K562 (cell line): ENCODE measurements around the gene C1R. TPM values are rescaled to one million over a fixed set of nuclear protein-coding genes. Genes with fewer than 3 reads are reported as not detected.

Experiments
- BACH1 ChIP-seq: fragments of 200-800 bp; sonication (Bioruptor generic); IDR thresholded peaks from 2 replicates; pipeline ENCODE4 v1.6.1; 2016; ENCODE audit warnings: missing genetic modification characterization, missing compliant biosample characterization
- CBFA2T3 ChIP-seq: fragments of 450-650 bp; IDR thresholded peaks from 2 replicates; pipeline ENCODE4 v1.6.1; 2017
- CHD4 ChIP-seq: fragments of 200-600 bp; sonication (generic); IDR thresholded peaks from 3 replicates; pipeline ENCODE4 v1.6.1; 2012; ENCODE audit warnings: low read depth, mild to moderate bottlenecking, mixed read lengths, low read length, inconsistent platforms; ENCODE audit not compliant: insufficient read depth, insufficient replicate concordance, poor library complexity, severe bottlenecking
- FIP1L1 ChIP-seq: fragments of 200-400 bp; formaldehyde crosslinking; IDR thresholded peaks from 2 replicates; pipeline ENCODE4 v1.6.1; 2018; ENCODE audit warnings: mild to moderate bottlenecking, low read depth, low read length; ENCODE audit not compliant: poor library complexity, severe bottlenecking
- MAFG ChIP-seq: fragments of 450-650 bp; conservative IDR thresholded peaks from 2 replicates; pipeline ENCODE4 v1.6.1; 2016; ENCODE audit warnings: missing genetic modification characterization, missing compliant biosample characterization
- MBD2 ChIP-seq: sonication (generic); IDR thresholded peaks from 2 replicates; pipeline ENCODE4 v1.6.1; 2016; ENCODE audit warnings: low read depth, borderline replicate concordance
- MEIS2 ChIP-seq: fragments of 450-650 bp; IDR thresholded peaks from 2 replicates; pipeline ENCODE4 v1.6.1; 2014; ENCODE audit warnings: mild to moderate bottlenecking; ENCODE audit not compliant: partially characterized antibody
- NCOR1 ChIP-seq: fragments of 450-650 bp; IDR thresholded peaks from 2 replicates; pipeline ENCODE4 v1.6.1; 2016; ENCODE audit warnings: mild to moderate bottlenecking, moderate library complexity
- NEUROD1 ChIP-seq: fragments of 150-350 bp; IDR thresholded peaks from 2 replicates; pipeline ENCODE4 v1.6.1; 2014; ENCODE audit warnings: borderline replicate concordance, low read length, low read depth; ENCODE audit not compliant: partially characterized antibody
- RBM14 ChIP-seq: fragments of 200-400 bp; formaldehyde crosslinking; IDR thresholded peaks from 2 replicates; pipeline ENCODE4 v1.6.1; 2018; ENCODE audit warnings: low read depth, mild to moderate bottlenecking, low read length, moderate library complexity, borderline replicate concordance; ENCODE audit not compliant: insufficient read depth
- SMAD1 ChIP-seq: fragments of 150-350 bp; IDR thresholded peaks from 2 replicates; pipeline ENCODE4 v1.6.1; 2014; ENCODE audit warnings: low read length, low read depth; ENCODE audit not compliant: partially characterized antibody
- SRF ChIP-seq, 2 experiments: fragments of 250-450, 450-650 bp in 1 of 2; sonication (Bioruptor Pico) in 1 of 2; sonication (generic) in 1 of 2; formaldehyde crosslinking; IDR thresholded peaks; 2 replicates each; pipeline versions ENCODE4 v1.5.0 to v1.5.1; 2020 to 2022; ENCODE audit warnings: mild to moderate bottlenecking in 1 of 2, missing genetic modification reagents in 1 of 2
- SRSF3 ChIP-seq: fragments of 200-400 bp; formaldehyde crosslinking; IDR thresholded peaks from 2 replicates; pipeline ENCODE4 v1.6.1; 2016; ENCODE audit warnings: mild to moderate bottlenecking, low read length, moderate library complexity; ENCODE audit not compliant: insufficient read depth
- TFAM ChIP-seq: fragments of 250-450 bp; sonication (Bioruptor Pico); conservative IDR thresholded peaks from 2 replicates; pipeline ENCODE4 v1.5.0; 2021; ENCODE audit warnings: mild to moderate bottlenecking, moderate library complexity
- THRAP3 ChIP-seq: fragments of 450-650 bp; IDR thresholded peaks from 2 replicates; pipeline ENCODE4 v1.6.1; 2016; ENCODE audit warnings: mild to moderate bottlenecking, inconsistent platforms, borderline replicate concordance
- ZNF445 ChIP-seq: fragments of 250-450 bp; sonication (Bioruptor Pico); IDR thresholded peaks from 2 replicates; pipeline ENCODE4 v1.4.0; 2020; ENCODE audit warnings: low read depth, mild to moderate bottlenecking, moderate library complexity
- polyA plus RNA-seq, 8 experiments: library from polyadenylated mRNA; depleted of rRNA in 4 of 8; stranded (reverse) in 5 of 8; unstranded in 3 of 8; fragments of >200 nt; fragmentation: Nextera tagmentation in 2 of 8; fragmentation: Illumina TruSeq in 1 of 8; extraction: Ambion mirVana in 2 of 8; extraction: Trizol in 1 of 8; gene quantifications; 2 replicates each; pipeline versions ENCODE4 v1.2.1 to v1.2.3, GENCODE V29; 2011 to 2014; ENCODE audit warnings: inconsistent platforms in 1 of 8, missing spikeins in 1 of 8
- total RNA-seq, 7 experiments: library from RNA; depleted of rRNA in 6 of 7; stranded (reverse); fragments of >200 nt in 6 of 7; fragmentation: Illumina TruSeq in 2 of 7; extraction: Trizol in 2 of 7; gene quantifications; 2 replicates each; pipeline versions ENCODE4 v1.2.1 to v1.2.3, GENCODE V29; 2011 to 2021; ENCODE audit warnings: low replicate concordance in 1 of 7
- TF ChIP-seq, protein P1 (sequence below), 2 experiments: IDR thresholded peaks; 2 replicates each; pipeline ENCODE4 v1.6.1; 2011; ENCODE audit warnings: borderline replicate concordance in 1 of 2, control low read depth in 1 of 2, low read depth in 1 of 2, low read length in 1 of 2, mild to moderate bottlenecking in 1 of 2, mixed read lengths in 1 of 2, moderate library complexity in 1 of 2; ENCODE audit not compliant: insufficient read depth in 1 of 2, insufficient read length in 1 of 2, poor library complexity in 1 of 2, severe bottlenecking in 1 of 2; ENCODE audit errors: extremely low read depth in 1 of 2
- TF ChIP-seq, protein P2 (sequence below): fragments of 250-450 bp; sonication (Bioruptor Pico); IDR thresholded peaks from 2 replicates; pipeline ENCODE4 v1.4.0; 2020
- TF ChIP-seq, protein P3 (sequence below): fragments of 450-650 bp; IDR thresholded peaks from 2 replicates; pipeline ENCODE4 v1.6.1; 2016; ENCODE audit warnings: low read depth, mild to moderate bottlenecking, moderate library complexity
- TF ChIP-seq, protein P4 (sequence below): fragments of 250-450 bp; sonication (Bioruptor Pico); IDR thresholded peaks from 2 replicates; pipeline ENCODE4 v1.4.0; 2020; ENCODE audit warnings: mild to moderate bottlenecking, moderate library complexity

The C1R gene
- total and polyA plus RNA-seq, 9 of the 15 experiments (the other 6 are each of a cell fraction or from before 2014, with no cell fraction given), result 0.07 to 1.0 (median 0.33) TPM; not detected in 1

DNA sequence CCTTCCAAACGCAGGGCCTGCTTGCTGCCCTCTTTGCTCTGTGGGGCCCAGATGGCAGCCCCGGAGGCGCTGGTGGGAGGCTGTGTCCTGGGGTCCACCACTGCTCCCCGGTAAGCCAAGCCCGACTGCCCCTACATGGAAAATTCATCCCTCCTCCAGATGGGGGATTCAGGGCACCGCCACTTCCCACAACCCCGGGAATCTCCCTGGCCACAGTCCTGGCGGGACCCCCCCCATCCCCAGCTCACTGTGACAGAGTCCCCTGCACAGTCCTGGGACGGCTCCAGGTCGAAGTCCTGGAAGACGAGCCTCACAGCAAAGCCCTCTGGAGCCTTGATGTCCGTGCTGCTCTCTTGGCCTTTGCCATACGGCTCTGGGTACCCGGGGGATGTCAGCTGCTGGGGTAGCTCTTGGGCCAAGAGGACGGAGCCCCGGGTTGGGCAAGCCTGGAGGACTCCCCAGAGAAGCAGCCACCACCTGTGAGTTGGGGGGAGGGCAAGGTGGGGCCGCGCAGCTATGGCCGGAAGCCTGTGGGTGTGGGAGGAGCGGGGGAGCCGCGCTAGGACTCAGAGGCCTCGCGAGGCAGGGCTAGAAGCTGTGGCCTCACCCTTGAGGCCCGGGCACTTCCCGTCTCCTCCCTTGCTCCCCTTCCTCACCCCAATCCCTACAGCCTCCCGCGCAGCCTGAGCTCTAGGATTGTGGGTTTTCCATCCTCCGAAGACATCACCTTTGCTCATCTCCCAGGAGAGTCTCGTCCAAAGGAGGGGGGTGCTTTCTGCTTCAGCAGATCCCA is 16.0 kb upstream of the C1R start (continued):
- TF ChIP-seq, protein P1, sequence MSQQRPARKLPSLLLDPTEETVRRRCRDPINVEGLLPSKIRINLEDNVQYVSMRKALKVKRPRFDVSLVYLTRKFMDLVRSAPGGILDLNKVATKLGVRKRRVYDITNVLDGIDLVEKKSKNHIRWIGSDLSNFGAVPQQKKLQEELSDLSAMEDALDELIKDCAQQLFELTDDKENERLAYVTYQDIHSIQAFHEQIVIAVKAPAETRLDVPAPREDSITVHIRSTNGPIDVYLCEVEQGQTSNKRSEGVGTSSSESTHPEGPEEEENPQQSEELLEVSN (IDR thresholded peaks at IDR 0.05; ENCODE audit: borderline replicate concordance in 1 of 2, extremely low read depth in 1 of 2, insufficient read depth in 1 of 2, insufficient read length in 1 of 2, low read depth in 1 of 2, low read length in 1 of 2, poor library complexity in 1 of 2, severe bottlenecking in 1 of 2), result peak in 1 of 2 experiments; percentile 51
- TF ChIP-seq THRAP3 (no peak), BACH1 (tag) (no peak; the same call in 1 of the 2 replicates), MBD2 (no peak), NCOR1 (no peak), MEIS2 (no peak), ZNF445 (CRISPR knock-in tag) (no peak), NEUROD1 (no peak), SMAD1 (no peak), MAFG (no peak), CBFA2T3 (peak; percentile 51), FIP1L1 (no peak), SRSF3 (no peak), SRF (CRISPR knock-in tag; IDR thresholded peaks at IDR 0.05) (0 out of 4 replicates have a peak, but pooled peaks of 1 of the 2 experiments have one; percentile 33), RBM14 (no peak), TFAM (CRISPR knock-in tag) (no peak), CHD4 (no peak)
- TF ChIP-seq, protein P2, sequence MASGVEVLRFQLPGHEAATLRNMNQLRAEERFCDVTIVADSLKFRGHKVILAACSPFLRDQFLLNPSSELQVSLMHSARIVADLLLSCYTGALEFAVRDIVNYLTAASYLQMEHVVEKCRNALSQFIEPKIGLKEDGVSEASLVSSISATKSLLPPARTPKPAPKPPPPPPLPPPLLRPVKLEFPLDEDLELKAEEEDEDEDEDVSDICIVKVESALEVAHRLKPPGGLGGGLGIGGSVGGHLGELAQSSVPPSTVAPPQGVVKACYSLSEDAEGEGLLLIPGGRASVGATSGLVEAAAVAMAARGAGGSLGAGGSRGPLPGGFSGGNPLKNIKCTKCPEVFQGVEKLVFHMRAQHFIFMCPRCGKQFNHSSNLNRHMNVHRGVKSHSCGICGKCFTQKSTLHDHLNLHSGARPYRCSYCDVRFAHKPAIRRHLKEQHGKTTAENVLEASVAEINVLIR (CRISPR knock-in tag), result no peak
- TF ChIP-seq, protein P3, sequence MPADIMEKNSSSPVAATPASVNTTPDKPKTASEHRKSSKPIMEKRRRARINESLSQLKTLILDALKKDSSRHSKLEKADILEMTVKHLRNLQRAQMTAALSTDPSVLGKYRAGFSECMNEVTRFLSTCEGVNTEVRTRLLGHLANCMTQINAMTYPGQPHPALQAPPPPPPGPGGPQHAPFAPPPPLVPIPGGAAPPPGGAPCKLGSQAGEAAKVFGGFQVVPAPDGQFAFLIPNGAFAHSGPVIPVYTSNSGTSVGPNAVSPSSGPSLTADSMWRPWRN, result no peak
- TF ChIP-seq, protein P4, sequence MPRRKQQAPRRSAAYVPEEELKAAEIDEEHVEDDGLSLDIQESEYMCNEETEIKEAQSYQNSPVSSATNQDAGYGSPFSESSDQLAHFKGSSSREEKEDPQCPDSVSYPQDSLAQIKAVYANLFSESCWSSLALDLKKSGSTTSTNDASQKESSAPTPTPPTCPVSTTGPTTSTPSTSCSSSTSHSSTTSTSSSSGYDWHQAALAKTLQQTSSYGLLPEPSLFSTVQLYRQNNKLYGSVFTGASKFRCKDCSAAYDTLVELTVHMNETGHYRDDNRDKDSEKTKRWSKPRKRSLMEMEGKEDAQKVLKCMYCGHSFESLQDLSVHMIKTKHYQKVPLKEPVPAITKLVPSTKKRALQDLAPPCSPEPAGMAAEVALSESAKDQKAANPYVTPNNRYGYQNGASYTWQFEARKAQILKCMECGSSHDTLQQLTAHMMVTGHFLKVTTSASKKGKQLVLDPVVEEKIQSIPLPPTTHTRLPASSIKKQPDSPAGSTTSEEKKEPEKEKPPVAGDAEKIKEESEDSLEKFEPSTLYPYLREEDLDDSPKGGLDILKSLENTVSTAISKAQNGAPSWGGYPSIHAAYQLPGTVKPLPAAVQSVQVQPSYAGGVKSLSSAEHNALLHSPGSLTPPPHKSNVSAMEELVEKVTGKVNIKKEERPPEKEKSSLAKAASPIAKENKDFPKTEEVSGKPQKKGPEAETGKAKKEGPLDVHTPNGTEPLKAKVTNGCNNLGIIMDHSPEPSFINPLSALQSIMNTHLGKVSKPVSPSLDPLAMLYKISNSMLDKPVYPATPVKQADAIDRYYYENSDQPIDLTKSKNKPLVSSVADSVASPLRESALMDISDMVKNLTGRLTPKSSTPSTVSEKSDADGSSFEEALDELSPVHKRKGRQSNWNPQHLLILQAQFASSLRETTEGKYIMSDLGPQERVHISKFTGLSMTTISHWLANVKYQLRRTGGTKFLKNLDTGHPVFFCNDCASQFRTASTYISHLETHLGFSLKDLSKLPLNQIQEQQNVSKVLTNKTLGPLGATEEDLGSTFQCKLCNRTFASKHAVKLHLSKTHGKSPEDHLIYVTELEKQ (CRISPR knock-in tag), result no peak
